ENCODE data around the gene SCAPER.

- TF ChIP-seq MAX (IDR thresholded peaks at IDR 0.05) = no peak
- TF ChIP-seq SIN3A (IDR thresholded peaks at IDR 0.05; ENCODE audit: low read depth) = no peak
- no peak for TF ChIP-seq EZH2 (IDR thresholded peaks at IDR 0.05)
- no peak for TF ChIP-seq POLR2A (IDR thresholded peaks at IDR 0.05; ENCODE audit: borderline replicate concordance, extremely low read depth, insufficient read depth, insufficient read length)
- TF ChIP-seq SRF (IDR thresholded peaks at IDR 0.05; ENCODE audit: low read depth) = no peak
- no peak for TF ChIP-seq CTCF (IDR thresholded peaks at IDR 0.05 in 2 of 3, conservative IDR thresholded peaks at IDR 0.05 in 1 of 3; ENCODE audit: borderline replicate concordance in 1 of 3, insufficient read depth in 1 of 3, low read depth in 2 of 3, low read length in 2 of 3)
- TF ChIP-seq CEBPB (IDR thresholded peaks at IDR 0.05; ENCODE audit: low read depth) = no peak
- no peak for TF ChIP-seq SP1 (IDR thresholded peaks at IDR 0.05; ENCODE audit: low read depth)
Observed at GRCh38 chr15:76776480-76776879, 128.7 kb downstream of the SCAPER start.

All from HCT116 (cell line).